Measurements from ENCODE around the gene PHTF1.

GRCh38 chr1:113769601-113769970, 10.3 kb upstream of the PHTF1 start:
- no peak for TF ChIP-seq CTCF (IDR thresholded peaks at IDR 0.05)
- TF ChIP-seq POLR2A (IDR thresholded peaks at IDR 0.05): no peak
- TF ChIP-seq EP300 (IDR thresholded peaks at IDR 0.05; ENCODE audit: low read depth): no peak
